Neural cell (in vitro differentiated cells): ENCODE results near the gene OR51V1.

ENCODE experiments used
- CTCF ChIP-seq: fragments of 450-650 bp; IDR thresholded peaks from 2 replicates; pipeline ENCODE4 v1.5.1; 2014; ENCODE audit warnings: antibody characterized with exemption, mild to moderate bottlenecking, moderate library complexity; ENCODE audit not compliant: poor library complexity, severe bottlenecking
- EP300 ChIP-seq: fragments of 450-650 bp; conservative IDR thresholded peaks from 2 replicates; pipeline ENCODE4 v1.6.1; 2014; ENCODE audit warnings: antibody characterized with exemption, mild to moderate bottlenecking, moderate library complexity; ENCODE audit not compliant: poor library complexity, severe bottlenecking
- EZH2 ChIP-seq: fragments of 200-600, 300-800 bp; shearing (Covaris generic), sonication (generic); IDR thresholded peaks from 2 replicates; pipeline ENCODE4 v1.6.1; 2014; ENCODE audit warnings: antibody characterized with exemption, low read length, borderline replicate concordance, mild to moderate bottlenecking; ENCODE audit not compliant: insufficient read depth, poor library complexity, severe bottlenecking
- MXI1 ChIP-seq: fragments of 450-650 bp; conservative IDR thresholded peaks from 2 replicates; pipeline ENCODE4 v1.6.1; 2014; ENCODE audit warnings: antibody characterized with exemption, mild to moderate bottlenecking; ENCODE audit not compliant: poor library complexity, severe bottlenecking
- POLR2AphosphoS5 ChIP-seq: IDR thresholded peaks from 2 replicates; pipeline ENCODE4 v1.6.1; 2012
- RAD21 ChIP-seq: fragments of 450-650 bp; conservative IDR thresholded peaks from 2 replicates; pipeline ENCODE4 v1.6.1; 2014; ENCODE audit warnings: antibody characterized with exemption, mild to moderate bottlenecking, moderate library complexity
- SMC3 ChIP-seq: fragments of 450-650 bp; conservative IDR thresholded peaks from 2 replicates; pipeline ENCODE4 v1.6.1; 2014; ENCODE audit warnings: antibody characterized with exemption, mild to moderate bottlenecking, moderate library complexity; ENCODE audit not compliant: poor library complexity
- TAF1 ChIP-seq: IDR thresholded peaks from 2 replicates; pipeline ENCODE4 v1.6.1; 2012; ENCODE audit warnings: low read depth
- TF ChIP-seq, protein P1 (sequence below): IDR thresholded peaks from 2 replicates; pipeline ENCODE4 v1.6.1; 2012; ENCODE audit warnings: borderline replicate concordance

- no peak for TF ChIP-seq CTCF
- TF ChIP-seq EP300, result no peak
- TF ChIP-seq POLR2AphosphoS5, result no peak
- no peak for TF ChIP-seq MXI1
- TF ChIP-seq RAD21, result no peak
- TF ChIP-seq EZH2, result no peak
- TF ChIP-seq, protein P1, sequence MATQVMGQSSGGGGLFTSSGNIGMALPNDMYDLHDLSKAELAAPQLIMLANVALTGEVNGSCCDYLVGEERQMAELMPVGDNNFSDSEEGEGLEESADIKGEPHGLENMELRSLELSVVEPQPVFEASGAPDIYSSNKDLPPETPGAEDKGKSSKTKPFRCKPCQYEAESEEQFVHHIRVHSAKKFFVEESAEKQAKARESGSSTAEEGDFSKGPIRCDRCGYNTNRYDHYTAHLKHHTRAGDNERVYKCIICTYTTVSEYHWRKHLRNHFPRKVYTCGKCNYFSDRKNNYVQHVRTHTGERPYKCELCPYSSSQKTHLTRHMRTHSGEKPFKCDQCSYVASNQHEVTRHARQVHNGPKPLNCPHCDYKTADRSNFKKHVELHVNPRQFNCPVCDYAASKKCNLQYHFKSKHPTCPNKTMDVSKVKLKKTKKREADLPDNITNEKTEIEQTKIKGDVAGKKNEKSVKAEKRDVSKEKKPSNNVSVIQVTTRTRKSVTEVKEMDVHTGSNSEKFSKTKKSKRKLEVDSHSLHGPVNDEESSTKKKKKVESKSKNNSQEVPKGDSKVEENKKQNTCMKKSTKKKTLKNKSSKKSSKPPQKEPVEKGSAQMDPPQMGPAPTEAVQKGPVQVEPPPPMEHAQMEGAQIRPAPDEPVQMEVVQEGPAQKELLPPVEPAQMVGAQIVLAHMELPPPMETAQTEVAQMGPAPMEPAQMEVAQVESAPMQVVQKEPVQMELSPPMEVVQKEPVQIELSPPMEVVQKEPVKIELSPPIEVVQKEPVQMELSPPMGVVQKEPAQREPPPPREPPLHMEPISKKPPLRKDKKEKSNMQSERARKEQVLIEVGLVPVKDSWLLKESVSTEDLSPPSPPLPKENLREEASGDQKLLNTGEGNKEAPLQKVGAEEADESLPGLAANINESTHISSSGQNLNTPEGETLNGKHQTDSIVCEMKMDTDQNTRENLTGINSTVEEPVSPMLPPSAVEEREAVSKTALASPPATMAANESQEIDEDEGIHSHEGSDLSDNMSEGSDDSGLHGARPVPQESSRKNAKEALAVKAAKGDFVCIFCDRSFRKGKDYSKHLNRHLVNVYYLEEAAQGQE, result no peak
- TF ChIP-seq TAF1, result no peak
- TF ChIP-seq SMC3, result no peak
Observed at GRCh38 chr11:5188201-5188600, 12.3 kb downstream of the OR51V1 start.
